Measurements from ENCODE around the gene PRSS50. TPM values are rescaled to one million over a fixed set of nuclear protein-coding genes. Genes with fewer than 3 reads are reported as not detected.
"Not testable (repeated sequence)": the region's sequence is repeated elsewhere in the genome, so short reads cannot be mapped to it uniquely, and the experiment has no call there.

The PRSS50 gene, protein sequence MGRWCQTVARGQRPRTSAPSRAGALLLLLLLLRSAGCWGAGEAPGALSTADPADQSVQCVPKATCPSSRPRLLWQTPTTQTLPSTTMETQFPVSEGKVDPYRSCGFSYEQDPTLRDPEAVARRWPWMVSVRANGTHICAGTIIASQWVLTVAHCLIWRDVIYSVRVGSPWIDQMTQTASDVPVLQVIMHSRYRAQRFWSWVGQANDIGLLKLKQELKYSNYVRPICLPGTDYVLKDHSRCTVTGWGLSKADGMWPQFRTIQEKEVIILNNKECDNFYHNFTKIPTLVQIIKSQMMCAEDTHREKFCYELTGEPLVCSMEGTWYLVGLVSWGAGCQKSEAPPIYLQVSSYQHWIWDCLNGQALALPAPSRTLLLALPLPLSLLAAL
- total RNA-seq = 1.6 TPM

DNA sequence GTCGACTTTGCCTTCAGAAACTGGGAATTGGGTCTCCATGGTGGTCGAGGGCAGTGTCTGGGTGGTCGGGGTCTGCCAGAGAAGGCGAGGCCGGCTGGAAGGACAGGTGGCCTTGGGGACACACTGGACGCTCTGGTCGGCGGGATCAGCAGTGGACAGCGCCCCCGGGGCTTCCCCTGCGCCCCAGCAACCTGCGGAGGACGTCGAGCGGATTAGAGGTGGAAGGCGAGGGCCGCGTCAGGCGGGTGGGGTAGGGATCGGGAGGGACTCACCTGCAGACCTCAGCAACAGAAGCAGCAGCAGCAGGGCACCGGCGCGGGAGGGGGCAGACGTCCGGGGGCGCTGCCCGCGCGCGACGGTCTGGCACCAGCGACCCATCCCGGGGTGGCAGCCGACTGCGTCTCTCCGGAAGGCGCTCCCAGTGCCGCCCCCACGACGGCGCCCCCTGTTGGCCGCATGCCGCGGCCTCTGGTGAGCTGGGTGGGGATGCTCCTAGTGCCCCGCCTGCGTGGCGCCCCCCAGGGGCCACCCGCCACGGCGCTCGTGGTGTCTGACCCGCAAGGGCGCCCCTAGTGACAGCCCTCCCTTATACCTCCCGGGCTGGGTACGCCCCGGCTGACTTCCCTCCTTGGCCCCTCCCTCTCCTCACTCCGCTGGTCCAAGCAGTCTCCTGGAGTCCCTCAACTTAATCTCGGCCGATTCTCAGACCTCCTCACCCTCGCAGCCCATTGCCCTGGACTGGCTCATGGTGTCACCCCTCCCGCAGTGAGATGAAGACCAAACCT is at the start of gene PRSS50:
Gene PRSS50 (minus strand): TSS at position 423 of the 785 bp plus-strand sequence. CDS start 45 bp downstream, at position 378.
- peak; percentile 37 for DNase-seq (ENCODE audit: low spot score)

DNA sequence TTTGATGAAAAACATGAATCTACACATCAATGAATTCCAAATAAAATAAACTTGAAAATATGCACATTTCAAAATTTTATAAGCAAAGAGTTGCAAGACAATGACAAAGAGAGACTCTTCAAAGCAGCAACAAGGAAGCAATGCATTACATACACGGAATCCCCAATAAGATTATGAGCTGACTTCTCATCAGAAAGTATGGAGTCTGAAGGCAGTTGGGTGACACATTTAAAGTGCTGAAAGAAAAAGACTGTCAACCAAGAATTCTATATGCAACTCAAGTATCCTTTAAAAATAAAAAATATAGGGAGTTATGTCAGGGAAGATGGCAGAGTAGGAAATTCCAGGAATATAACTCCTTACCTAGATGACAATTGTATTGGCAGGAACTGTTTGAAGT is 46.5 kb upstream of the PRSS50 start:
- no peak for DNase-seq (ENCODE audit: low spot score)

DNA sequence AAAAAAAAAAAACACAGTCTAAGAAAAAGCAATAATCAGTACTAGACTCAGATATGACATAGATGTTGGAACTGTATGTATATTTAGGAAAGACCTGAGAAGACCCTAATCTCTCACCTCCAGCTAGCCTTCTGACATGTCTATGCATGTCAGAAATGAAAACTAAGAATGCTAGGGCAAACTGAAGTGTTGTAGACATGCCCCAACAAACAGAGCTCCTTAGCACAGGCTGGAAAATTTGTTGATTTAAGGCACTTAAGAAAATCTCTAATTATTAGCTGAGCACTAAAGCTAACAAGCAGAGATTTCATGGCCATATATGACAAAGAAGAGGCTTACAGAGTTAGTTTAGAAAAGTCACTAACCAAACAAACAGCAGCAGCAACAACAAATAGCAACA is 45.5 kb upstream of the PRSS50 start:
- no peak for DNase-seq (ENCODE audit: low spot score)

DNA sequence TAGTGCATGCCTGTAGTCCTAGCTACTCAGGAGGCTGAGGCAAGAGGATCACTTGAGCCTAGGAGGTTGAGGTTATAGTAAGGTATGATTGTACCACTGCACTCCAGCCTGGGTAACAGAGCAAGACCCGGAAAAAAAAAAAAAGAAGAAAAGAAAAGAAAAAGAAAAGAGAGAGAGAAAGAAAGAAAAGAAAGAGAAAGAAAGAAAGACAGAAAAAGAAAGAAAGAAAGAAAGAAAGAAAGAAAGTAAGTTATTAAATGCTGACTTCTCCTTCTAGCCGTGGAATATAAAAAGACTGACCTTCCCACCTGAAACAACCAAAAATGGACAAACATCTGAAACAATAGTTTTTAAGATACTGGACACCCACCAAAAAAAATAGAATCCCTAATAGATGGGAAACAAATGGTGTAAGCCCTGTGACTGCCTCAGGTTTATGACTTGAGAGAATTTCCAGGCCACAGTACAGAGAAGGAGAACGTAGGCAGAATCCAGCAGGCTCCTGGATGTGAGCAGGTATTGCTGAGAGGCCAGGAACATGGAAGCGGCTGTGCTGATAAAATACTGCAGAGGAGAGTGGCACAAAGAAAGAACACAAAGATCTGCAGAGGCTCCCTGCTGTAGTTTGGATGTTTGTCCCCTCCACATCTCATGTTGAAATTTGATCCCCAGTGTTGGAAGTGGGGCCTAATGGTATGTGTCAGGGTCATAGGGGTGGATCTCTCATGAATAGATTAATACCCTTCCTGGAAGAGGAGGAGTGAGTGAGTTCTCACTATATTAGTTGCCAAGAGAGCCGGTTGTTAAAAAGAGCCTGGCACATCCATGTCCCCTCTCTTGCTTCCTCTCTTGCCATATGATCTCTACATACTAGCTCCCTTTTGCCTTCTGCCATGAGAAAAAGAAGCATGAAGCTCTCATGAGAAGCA is 41.8 kb upstream of the PRSS50 start:
- DNase-seq (ENCODE audit: low spot score) = no peak

DNA sequence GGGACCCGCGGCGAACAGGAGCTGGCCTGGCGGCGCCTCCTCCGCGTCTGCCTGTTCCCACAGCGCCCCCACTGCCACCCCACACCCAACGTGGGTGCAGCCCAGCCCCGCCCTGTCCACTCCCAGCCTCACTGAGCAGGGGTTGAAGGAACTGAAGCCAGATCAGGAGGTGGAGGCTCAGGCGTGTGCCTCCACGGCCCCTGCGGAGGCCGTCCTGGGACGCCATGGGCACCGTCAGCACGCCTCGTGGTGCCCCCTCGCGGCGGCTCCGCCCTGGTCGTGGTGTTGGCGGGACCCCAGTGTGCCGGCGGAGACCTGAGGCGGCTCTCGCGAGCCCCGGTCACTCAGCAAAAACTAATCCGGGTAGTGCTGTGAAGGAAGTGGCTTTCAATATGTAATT is 39.0 kb upstream of the PRSS50 start:
- DNase-seq (ENCODE audit: low spot score) = no peak

DNA sequence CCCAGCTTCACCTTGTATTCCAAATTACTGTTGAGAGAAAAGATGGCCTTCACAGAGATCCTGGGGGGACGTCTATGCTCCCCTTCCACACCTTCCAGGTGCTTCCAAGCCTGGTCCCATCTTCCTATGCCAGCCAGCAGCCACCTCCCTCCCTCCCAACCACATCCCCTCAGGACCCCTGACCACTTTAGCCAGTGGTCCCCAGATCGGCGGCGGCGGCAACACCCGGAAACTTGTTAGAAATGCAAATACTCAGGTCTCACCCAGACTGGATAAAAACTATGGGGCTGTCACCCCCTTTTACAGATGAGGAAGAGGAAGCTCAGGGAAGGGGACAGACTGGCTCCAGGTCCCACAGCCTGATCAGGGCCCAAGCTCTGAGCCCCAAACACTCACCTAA is 38.0 kb upstream of the PRSS50 start:
- DNase-seq (ENCODE audit: low spot score) = no peak

DNA sequence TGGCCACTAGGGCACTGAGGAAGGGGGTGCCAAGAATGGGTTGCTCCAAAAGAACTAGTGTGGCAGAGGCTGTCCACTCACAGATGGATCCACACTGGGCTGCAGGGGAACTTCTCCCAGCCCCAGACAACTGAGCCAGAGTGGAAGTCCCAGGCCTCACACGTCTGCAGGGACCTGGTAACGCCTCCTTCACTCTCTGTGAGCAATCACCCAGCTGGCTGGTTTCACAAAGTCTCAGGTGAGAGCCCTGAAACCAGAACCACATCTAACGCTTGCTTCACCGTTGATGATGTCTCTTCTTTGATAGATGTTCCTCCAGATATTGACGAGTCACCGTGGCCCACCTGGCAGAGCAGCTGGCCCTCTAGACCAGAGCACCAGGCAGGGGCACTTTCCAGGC is 35.5 kb upstream of the PRSS50 start:
- not testable (repeated sequence) for DNase-seq (ENCODE audit: low spot score)

DNA sequence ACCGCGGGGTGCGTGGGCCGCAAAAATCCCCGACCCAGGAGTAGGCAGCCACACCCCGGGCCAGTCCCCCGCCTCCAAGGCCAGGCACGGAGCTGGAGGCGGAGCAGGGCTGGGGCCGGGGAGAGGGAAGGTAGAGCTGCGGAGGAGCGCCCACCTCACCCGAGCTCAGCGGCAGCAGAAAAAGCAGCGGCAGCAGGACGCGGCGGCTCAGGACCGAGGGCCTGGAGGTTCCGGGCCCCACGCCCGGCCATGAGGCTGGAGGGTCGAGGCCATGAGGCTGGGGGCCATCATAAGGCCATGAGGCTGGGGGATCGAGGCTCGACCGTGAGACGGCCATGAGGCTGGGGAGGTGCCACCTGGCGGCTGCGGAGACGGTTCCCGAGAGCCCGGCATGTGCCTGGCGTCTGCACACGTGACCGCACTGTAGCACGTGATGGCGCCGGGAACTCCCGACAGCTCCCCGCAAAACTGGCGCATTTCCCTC is 32.9 kb upstream of the PRSS50 start:
- no peak for DNase-seq (ENCODE audit: low spot score)

DNA sequence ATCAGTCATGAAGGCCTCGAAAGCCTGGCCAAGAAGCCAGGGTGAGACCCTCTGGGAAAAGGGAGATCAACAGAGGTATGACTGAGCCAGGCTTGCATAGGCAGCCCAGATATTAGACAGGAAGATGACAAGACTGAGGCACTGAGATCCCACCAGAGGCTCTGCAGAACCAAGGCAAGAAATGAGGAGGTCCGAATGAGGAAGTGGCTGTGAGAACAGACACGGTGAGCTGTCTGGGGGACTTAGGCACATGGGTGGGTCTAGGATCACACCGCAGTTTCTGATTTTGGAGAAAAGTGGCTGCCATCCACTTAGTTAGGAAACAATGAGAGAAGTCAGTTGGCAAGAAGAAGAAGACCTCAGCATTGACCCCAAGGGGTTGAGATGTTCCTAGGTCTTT is 31.5 kb upstream of the PRSS50 start:
- no peak for DNase-seq (ENCODE audit: low spot score)

DNA sequence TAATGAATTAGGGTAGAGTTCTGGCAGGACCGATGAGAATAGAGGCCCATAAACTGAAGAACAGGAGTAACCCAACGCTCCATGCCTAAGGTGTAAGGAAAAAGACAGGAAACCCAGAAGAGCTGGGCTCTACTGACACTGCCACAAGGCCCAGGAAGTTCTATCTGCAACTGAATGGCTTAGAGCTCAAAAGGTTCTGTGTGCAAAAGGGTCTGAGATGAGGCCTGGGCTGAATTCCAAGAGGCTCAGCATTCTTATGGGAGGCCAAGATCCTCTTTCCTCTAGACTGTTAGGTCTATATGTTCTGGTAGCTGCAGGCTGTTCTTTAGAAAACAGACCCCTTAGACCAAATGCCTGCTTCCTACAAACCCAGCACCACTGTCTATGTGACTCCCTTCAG is 30.5 kb upstream of the PRSS50 start:
- no peak for DNase-seq (ENCODE audit: low spot score)

DNA sequence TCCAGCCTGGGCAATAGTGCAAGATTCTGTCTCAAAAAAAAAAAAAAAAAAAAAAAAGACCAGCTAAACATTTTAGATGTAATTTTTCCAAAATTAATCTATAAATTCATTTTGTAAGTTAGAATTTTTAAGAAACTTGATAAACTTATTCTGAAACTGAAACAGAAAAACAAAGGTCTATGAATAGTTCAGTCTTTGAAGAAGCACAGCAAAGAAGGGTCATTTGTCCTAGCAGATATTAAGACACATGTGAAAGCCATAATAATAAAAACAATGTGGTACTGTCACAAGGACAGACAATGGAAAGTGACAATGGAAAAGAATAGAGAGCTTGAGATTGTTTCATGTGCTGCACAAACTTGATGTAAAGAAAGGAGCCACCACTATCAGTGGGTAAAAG is 29.0 kb upstream of the PRSS50 start:
- no peak for DNase-seq (ENCODE audit: low spot score)

DNA sequence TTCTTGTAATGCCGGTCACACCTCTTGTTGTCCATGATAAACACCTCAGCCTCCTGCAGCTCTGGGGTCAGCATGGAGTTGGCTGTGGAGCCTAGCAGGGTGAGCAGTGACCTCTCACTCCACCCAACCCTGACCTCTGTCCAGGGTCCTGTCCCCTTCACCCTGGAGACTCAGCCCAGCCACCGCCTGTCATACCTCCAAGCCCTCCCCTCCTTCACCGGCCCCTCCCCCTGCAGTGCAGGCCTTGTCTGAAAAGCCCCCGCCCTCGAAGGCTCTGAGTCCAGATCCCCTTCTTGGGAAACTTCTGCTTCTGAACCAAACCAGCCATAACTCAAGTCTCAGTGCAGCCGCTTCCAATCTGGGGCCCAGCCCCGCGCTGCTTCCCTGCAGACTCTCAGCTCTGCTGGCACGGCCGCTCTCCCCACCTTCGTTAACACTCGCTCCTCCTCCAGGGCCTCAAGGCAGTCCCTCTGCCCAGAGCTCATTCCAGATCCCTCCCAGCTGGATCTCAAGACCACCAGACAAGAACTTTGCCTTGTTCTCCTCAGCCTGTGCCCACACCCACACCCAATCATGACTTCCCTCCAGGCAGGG is 25.4 kb upstream of the PRSS50 start:
- no peak for DNase-seq (ENCODE audit: low spot score)

DNA sequence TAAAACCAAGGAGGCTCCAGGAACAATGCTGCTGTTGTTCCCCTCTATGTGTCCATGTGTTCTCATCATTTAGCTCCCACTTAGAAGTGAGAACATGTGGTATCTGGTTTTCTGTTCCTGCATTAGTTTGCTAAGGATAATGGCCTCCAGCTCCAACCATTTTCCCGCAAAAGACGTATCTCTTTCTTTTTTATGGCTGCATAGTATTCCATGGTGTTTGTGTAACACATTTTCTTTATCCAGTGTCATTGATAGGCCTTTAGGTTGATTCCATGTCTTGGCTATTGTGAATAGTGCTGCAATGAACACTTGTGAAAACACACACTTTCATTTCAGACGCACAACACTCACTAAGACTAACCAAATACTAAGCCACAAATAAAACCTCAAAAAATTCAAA is 21.9 kb upstream of the PRSS50 start:
- DNase-seq (ENCODE audit: low spot score) = not testable (repeated sequence)

DNA sequence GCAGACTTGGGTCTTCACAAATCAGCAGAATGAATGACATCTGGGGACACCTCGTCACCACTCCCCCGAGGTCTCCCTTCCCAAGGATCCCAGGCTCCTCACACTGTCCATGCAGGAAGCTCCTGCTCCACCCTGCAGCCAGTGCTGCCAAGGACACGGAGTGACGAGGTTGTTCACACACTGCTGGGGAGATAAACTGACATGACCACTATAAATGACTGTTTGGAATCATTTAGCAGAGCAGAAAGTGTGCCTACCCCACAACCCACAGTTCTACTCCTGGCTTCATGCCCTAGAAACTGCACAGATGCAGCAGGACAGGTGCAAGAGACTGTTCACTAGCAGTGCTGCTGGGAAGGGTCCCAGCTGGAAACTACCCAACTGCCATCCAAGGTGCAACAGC is 19.7 kb upstream of the PRSS50 start:
- no peak for DNase-seq (ENCODE audit: low spot score)

DNA sequence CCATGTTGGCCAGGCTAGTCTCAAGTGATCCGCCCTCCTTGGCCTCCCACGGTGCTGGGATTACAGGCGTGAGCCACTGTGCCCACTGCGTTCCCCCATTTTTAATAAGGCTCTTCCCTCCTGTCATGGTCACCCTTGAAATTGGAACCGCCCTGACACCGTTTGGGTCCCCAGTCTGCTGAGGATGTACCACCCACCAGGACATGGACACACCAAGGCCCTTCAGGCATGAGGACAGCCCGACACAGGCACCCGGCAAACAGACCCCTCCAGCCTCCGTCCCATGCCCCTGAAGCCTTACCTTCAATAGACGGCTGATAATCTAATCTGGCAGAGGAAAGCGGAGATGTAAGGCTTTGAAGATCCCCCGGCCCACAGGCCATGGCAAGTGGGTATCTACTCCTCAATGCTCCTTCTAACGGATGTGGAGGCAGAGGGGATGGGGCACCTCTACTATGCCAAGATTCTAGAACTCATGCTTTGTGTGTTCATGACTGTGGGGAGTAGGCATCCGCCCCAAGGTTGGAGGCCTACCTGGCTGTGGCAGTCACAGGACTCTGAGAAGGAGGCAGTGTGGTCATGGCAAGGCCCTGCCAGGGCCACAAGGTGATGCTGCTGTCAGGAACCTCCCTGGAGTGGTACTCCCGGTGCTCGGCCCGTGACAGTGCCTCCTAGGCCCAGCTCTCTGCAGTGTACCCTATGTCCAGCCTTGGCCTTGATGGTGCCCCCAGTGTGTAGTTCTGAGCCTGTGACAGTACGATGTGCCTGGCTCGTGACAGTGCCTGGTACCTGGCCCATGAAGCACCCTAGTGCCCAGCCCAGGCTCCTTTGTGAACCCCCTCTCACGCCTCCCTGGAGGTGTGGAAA is 18.6 kb upstream of the PRSS50 start:
- no peak for DNase-seq (ENCODE audit: low spot score)

DNA sequence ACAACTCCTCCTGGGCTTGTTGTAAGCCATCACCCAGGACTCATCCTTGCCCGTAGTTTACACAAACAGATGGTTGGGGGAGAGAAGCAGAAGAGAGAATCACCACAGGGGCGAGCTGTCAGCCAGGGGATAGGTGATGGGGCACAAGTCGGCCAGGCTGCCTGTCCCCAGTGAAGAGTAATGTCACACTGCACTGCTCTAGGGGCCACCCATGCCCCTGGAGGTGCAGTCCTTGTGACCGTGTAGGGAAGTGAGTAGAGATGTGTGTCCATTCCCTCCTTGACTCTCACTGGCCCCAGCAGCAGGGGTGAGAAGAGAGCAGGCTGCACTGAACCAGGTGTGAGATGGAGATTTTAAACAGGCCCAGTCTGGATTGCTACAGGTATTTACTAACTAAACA is 17.1 kb upstream of the PRSS50 start:
- DNase-seq (ENCODE audit: low spot score) = no peak

DNA sequence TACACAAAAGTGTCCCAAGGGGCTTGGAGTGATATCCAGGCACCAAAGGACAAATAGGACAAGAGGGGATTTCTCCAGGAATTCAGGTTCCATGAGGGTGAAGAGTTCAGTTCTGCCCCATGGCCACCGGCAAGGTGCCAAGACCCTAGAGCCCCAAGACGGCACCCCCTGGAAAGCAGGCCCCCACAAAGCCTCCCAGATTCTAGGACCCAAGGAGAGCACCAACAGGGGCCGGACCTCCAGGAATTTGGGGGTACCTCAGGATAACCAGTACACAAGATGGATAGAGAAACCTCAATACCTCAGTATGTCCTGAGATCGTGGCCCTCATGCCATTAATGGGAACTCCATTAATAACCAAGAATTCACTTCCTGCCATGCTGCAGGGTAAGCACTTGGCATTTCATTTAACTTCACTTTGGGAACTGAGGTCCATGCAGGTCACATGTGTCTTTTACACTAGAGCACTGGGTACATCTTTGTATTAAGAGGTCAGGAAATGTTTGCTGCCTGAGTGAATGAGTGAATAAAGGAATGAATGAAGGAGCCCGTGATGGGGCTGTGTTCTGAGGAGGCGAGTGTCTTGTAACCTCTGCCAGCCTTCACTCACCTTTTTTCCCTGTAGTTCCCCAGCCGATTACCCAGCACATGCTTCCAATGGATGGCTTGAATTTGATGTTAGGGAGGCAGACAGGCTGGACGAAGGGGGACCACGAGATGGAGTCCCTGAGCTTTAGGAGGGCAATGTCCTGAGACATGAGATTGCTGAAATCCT is 15.5 kb upstream of the PRSS50 start:
- no peak for DNase-seq (ENCODE audit: low spot score)

DNA sequence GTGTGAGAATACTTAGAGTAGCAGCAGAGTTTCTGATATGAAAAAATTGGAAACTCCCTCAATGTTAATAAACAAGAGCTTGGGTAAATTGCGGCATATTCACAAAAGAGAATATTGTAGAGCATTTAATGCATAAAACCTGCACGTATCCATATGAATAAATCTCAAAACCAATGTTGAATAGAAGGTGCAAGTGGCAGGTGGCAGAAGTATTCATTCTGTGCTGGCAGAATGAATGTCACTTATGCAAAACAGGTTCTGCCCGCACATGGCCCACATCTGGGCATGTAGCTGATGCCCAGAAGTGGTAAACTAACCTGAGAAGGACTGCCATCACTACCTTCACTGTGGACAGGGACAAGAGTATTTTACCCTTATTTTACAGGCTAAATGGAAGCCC is 14.1 kb upstream of the PRSS50 start:
- no peak for DNase-seq (ENCODE audit: low spot score)

DNA sequence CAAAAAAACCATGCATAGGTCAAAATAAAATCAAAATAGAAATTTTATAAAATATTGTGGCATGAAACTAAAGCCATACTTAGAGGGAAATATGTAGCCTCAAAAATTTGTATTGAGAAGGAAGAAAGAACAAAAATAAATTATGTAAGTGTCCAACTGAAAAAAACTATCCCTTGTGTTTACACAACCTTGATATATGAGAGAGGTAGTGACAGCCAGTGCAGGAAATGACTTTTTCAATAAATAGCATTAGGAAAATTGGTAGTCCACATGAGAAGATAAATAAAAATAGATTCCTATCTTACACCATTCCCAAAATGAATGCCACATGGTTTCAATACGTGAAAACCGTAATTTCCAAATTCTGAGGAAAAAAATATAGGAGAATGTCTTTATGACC is 13.2 kb upstream of the PRSS50 start:
- no peak for DNase-seq (ENCODE audit: low spot score)

DNA sequence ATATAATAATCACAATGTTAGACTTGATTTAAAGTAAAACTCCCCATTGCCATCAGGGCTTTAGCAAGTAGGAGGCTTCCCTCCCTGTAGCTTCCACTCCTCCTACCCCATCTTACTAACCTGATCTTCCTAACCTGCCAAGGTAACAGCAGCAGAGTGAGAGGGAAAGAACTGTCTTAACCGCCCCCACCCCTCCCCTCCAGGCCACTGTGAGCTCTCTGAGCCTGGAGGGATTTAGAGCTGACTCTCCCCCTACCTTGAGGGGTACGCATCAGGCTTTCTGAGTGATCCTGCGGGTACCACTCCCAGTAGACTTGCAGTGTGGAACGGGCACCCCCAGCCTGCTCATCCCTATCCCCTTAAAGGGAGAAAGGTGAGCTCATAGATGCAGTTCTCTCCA is 11.4 kb upstream of the PRSS50 start:
- DNase-seq (ENCODE audit: low spot score) = no peak
